ENCODE measurements around the gene CGB2.
A peak's percentile ranks its signal among the peaks of the same experiment; 100 is the strongest.

Gene CGB2

GRCh38 chr19:49070416-49070815 lies 38.7 kb downstream of the CGB2 start:
- DNase-seq, result no peak

- DNase-seq, result no peak
These were observed 40.3 kb downstream of the CGB2 start for GRCh38 chr19:49071860-49072547.

- peak; percentile 29 for DNase-seq
These were observed 42.1 kb downstream of the CGB2 start for GRCh38 chr19:49073514-49074378.

- DNase-seq, result peak; percentile 51
These were observed 43.2 kb downstream of the CGB2 start for GRCh38 chr19:49074869-49075268.

- DNase-seq, result no peak
These were observed 48.7 kb downstream of the CGB2 start for GRCh38 chr19:49080392-49080791.

- DNase-seq, result no peak
These were observed 49.6 kb downstream of the CGB2 start for GRCh38 chr19:49081273-49081672.
